Upper lobe of right lung (tissue), 1 donor: Measurements from ENCODE around the gene ZNF337. TPM values are rescaled to one million over a fixed set of nuclear protein-coding genes. Genes with fewer than 3 reads are reported as not detected.

Source experiments
- ATAC-seq: fragments of 200-7000 bp; cut with Tn5 transposase; one replicate; pipeline ENCODE4 v1.9.1; 2020; ENCODE audit warnings: mild to moderate bottlenecking, moderate library complexity
- DNase-seq: peaks from one replicate; pipeline ENCODE4 v3.0.0-alpha.2; 2020
- H3K27ac ChIP-seq: fragments of 200-600 bp; one replicate; pipeline ENCODE4 v1.8.0; 2022
- H3K27me3 ChIP-seq: fragments of 200-600 bp; one replicate; pipeline ENCODE4 v1.8.0; 2022; ENCODE audit warnings: mild to moderate bottlenecking
- H3K36me3 ChIP-seq: fragments of 200-600 bp; one replicate; pipeline ENCODE4 v1.8.0; 2022
- H3K4me1 ChIP-seq: fragments of 200-600 bp; one replicate; pipeline ENCODE4 v1.8.0; 2022
- H3K4me3 ChIP-seq: fragments of 200-600 bp; one replicate; pipeline ENCODE4 v1.8.0; 2022; ENCODE audit warnings: mild to moderate bottlenecking
- H3K9me3 ChIP-seq: fragments of 200-600 bp; one replicate; pipeline ENCODE4 v1.8.0; 2022
- CTCF ChIP-seq: fragments of 200-600 bp; IDR thresholded peaks from one replicate; pipeline ENCODE4 v1.8.0; 2022; ENCODE audit warnings: antibody characterized with exemption
- intact Hi-C: fragments of 100-400 bp; cut with DNase I; formaldehyde crosslinking; loops from one replicate; pipeline ENCODE4 v1.11.0; 2022
- total RNA-seq: library from RNA; stranded (reverse); fragmentation: NEBNext Ultra II Directional; extraction: Animal tissue kit (Norgen Biotek cat#: 25700); gene quantifications from one replicate; pipeline ENCODE4 v1.2.1, GENCODE V29; 2021
- donor health status: DM: no; HTN: yes; CAD: no; lungs with severe emphysema.

The ZNF337 gene
- total RNA-seq, 1 donor from 2014 or later, result 14.6 TPM

GRCh38 chr20:25675161-25675560, 21.5 kb downstream of the ZNF337 start:
- H3K9me3 ChIP-seq, result no peaks in the 10 kb centered on the region
- peak; percentile 28 for ATAC-seq
- H3K36me3 ChIP-seq, result peaks cover 60% of the 10 kb centered on the region
- DNase-seq, result no peak
- no peak overlapping the region for H3K27ac ChIP-seq
- no peaks in the 10 kb centered on the region for H3K27me3 ChIP-seq
- H3K4me1 ChIP-seq, result no peaks in the 10 kb centered on the region
- no peak for TF ChIP-seq CTCF
- no peak overlapping the region for H3K4me3 ChIP-seq
- intact Hi-C loops, result loop anchor here (5.0 kb wide), 1 partner anchor 48 kb away; no protein-coding TSS in a partner anchor

GRCh38 chr20:25672659-25673235, 23.9 kb downstream of the ZNF337 start:
- ATAC-seq, result peak; percentile 32
- intact Hi-C loops, result no loop called here

GRCh38 chr20:25669826-25670422, 26.7 kb downstream of the ZNF337 start:
- ATAC-seq, result no peak
- no peak for TF ChIP-seq CTCF
- Histone ChIP-seq H3K9me3 (no peaks in the 10 kb centered on the region), H3K4me3 (no peak overlapping the region), H3K36me3 (peaks cover 22% of the 10 kb centered on the region), H3K27me3 (no peaks in the 10 kb centered on the region), H3K4me1 (no peaks in the 10 kb centered on the region), H3K27ac (no peak overlapping the region)
- intact Hi-C loops, result no loop called here
- no peak for DNase-seq

More at GRCh38 chr20:25672659-25673235, 23.9 kb downstream of the ZNF337 start:
- TF ChIP-seq CTCF, result no peak
- Histone ChIP-seq H3K4me3 (no peak overlapping the region), H3K27ac (no peak overlapping the region), H3K36me3 (peaks cover 50% of the 10 kb centered on the region), H3K27me3 (no peaks in the 10 kb centered on the region), H3K4me1 (no peaks in the 10 kb centered on the region), H3K9me3 (no peaks in the 10 kb centered on the region)
- no peak for DNase-seq

GRCh38 chr20:25668446-25668845, 28.2 kb downstream of the ZNF337 start:
- Histone ChIP-seq H3K36me3 (peaks cover 7% of the 10 kb centered on the region), H3K27ac (no peak overlapping the region), H3K27me3 (no peaks in the 10 kb centered on the region), H3K9me3 (no peaks in the 10 kb centered on the region), H3K4me3 (no peak overlapping the region), H3K4me1 (no peaks in the 10 kb centered on the region)
- DNase-seq, result no peak
- no peak for ATAC-seq
- intact Hi-C loops, result no loop called here
- TF ChIP-seq CTCF, result no peak

GRCh38 chr20:25659999-25660398, 36.7 kb downstream of the ZNF337 start:
- intact Hi-C loops, result no loop called here
- no peak overlapping the region for H3K27ac ChIP-seq
- H3K4me1 ChIP-seq, result no peaks in the 10 kb centered on the region
- H3K9me3 ChIP-seq, result no peaks in the 10 kb centered on the region
- TF ChIP-seq CTCF, result no peak
- no peaks in the 10 kb centered on the region for H3K27me3 ChIP-seq
- DNase-seq (no peak), ATAC-seq (no peak)
- no peaks in the 10 kb centered on the region for H3K36me3 ChIP-seq
- H3K4me3 ChIP-seq, result no peak overlapping the region
